AG08395 (cell line): ENCODE data around the gene MCCC1.
"Not testable (repeated sequence)": the region's sequence is repeated elsewhere in the genome, so short reads cannot be mapped to it uniquely, and the experiment has no call there.

Source experiments
- DNase-seq: peaks from one replicate; pipeline ENCODE4 v3.0.0; 2012; ENCODE audit warnings: mixed read lengths, low spot score

The MCCC1 gene

DNA sequence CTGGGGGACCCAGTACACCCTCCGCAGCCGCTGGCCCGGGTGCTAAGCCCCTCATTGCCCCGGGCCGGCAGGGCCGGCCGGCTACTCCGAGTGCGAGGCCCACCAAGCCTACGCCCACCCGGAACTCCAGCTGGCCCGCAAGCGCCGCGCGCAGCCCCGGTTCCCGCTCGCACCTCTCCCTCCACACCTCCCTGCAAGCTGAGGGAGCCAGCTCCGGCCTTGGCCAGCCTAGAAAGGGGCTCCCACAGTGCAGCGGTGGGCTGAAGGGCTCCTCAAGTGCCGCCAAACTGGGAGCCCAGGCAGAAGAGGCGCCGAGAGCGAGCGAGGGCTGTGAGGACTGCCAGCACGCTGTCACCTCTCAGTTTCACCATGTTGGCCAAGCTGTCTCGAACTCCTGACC lies 4.7 kb upstream of the MCCC1 start:
- not testable (repeated sequence) for DNase-seq

GRCh38 chr3:183101040-183101439 lies 1.7 kb upstream of the MCCC1 start:
- not testable (repeated sequence) for DNase-seq

GRCh38 chr3:183100376-183100775 lies 1.1 kb upstream of the MCCC1 start:
- DNase-seq, result no peak

DNA sequence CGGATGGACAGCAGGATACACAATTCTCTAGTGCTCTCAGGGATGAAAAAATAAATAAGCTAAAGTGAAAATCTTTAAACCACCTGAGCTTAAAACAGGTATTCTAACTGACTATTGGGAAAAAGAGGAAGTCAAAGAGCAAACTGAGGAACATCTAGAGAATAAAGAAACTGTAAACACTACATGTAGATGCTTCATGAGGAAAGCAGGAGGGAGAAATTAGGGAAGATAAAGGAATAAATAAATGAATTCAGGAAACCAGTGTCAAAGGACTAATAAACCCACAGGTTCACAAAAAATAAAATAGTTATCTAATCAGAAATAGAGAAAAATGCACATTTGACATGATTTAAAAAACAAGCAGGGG lies 525 bp upstream of the MCCC1 start:
- DNase-seq, result no peak

DNA sequence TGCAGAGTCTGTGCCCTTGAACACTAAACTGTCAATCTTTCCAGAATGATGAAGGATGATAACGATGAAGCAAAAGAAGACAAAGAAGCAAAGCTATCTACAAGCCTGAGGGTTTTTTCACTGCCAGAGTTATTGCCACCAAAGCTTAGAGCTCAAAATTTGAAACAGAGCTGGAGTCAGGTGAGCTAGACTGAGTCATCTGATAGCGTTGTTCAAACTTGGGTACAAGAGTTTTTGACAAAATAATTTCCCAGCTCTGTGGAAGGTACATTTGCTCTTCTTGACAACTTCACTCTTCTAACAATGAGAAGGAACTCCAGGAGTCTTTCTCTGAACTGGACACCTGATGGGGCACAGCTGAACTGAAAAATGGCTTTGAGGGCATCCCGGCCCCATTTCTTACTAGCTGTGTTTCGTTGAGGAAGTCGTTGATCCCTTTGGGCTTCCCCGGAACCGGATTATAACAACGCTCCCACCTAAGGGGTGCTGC lies 715 bp downstream of the MCCC1 start:
- DNase-seq, result no peak

DNA sequence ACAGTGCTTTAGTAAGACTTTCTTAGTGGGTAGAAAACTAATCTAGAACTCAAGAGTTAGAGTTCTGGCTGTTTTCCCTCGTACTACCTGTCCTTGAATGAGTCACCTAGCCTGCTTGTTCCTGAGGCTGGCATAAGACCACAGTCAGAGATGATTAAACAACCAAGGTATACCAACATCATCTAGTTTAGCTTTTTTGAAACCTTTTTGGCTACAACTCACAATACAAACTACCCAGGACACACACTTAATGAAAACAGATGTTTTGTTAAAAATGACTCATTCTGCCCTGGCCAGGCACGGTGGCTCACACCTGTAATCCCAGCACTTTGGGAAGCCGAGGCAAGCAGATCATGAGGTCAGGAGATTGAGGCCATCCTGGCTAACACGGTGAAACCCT lies 4.6 kb downstream of the MCCC1 start:
- no peak for DNase-seq

- DNase-seq, result no peak
These were observed 7.0 kb downstream of the MCCC1 start for GRCh38 chr3:183092256-183092655.

DNA sequence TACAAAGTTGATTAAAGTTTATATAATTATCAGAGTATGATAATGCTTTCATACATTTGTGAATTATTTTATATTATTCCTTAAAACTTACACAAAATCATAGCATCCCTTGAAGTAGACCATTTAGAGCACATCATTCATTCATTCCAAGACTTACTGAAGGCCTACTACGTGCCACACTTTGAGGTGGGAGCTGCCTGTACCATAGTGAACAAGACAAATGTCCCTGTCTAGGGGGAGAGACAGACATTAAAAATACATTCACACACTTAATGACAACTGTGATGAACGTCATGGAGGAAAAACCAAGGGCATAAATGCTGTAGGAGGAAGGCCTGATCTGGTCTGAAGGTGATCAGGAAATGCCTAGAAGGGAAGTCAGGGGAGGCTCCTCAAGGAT lies 12.1 kb downstream of the MCCC1 start:
- DNase-seq, result no peak

- DNase-seq, result no peak
These were observed 13.5 kb downstream of the MCCC1 start for GRCh38 chr3:183085634-183086390.

GRCh38 chr3:183082355-183082915 lies 16.9 kb downstream of the MCCC1 start:
- no peak for DNase-seq

DNA sequence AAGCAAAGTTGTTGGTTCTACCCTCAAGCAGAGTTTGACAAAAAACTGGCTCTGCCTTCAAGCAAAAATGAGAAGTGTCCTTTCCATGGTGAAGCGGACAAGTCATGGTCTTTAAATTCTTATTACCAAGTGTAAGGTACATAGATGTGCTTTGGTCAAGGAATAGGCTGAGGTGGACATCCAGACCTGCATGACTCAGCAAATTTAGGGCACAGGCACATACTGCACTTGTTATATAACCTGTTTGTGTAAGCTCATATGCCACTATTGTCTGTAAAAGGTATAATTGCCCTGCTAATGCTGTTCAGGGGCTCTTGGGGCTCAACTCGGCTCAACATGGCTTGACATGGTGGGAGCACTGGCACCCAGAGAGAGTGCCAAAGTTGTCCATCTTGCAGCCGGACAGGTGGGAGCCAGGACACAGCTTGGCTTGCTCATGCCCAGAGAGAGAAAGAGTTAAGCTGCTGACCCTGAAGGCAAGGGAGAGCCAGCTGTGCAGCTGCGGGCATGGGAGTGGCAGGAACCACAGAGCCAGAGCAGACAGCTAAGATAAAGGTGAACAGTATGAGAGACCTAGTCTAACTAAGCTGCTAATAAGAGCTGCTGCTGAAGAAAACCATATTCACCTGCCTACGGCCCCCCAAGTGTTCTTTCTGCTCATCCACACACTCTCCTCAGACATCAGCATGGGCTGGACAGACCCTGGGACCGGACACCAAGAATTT lies 17.7 kb downstream of the MCCC1 start:
- no peak for DNase-seq

GRCh38 chr3:183080628-183081027 lies 18.7 kb downstream of the MCCC1 start:
- no peak for DNase-seq

GRCh38 chr3:183074881-183075280 lies 24.4 kb downstream of the MCCC1 start:
- no peak for DNase-seq

GRCh38 chr3:183074261-183074660 lies 25.0 kb downstream of the MCCC1 start:
- no peak for DNase-seq

GRCh38 chr3:183073839-183074238 lies 25.5 kb downstream of the MCCC1 start:
- DNase-seq, result no peak

DNA sequence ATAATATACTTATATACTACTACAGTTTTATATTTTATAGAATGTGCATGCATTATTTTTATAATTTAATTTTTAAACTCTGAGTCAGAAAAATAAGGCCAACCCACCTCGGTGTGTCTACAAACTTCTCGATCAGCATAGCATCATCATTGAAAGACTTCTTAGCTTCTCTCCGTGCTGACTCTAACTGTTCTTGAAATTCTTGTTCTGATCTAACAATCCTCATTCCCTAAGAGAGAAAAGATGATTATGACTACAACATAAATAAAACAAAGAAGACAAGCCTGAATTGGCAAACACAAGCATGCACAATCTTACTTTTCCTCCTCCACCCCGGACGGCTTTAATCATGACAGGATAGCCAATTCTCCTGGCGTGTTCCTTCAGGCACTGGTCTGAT lies 28.4 kb downstream of the MCCC1 start:
- no peak for DNase-seq

- no peak for DNase-seq
These were observed 30.2 kb downstream of the MCCC1 start for GRCh38 chr3:183069086-183069485.

GRCh38 chr3:183066891-183067290 lies 32.4 kb downstream of the MCCC1 start:
- not testable (repeated sequence) for DNase-seq

- no peak for DNase-seq
These were observed 34.8 kb downstream of the MCCC1 start for GRCh38 chr3:183064475-183064874.

GRCh38 chr3:183061391-183062172 lies 37.7 kb downstream of the MCCC1 start:
- no peak for DNase-seq

DNA sequence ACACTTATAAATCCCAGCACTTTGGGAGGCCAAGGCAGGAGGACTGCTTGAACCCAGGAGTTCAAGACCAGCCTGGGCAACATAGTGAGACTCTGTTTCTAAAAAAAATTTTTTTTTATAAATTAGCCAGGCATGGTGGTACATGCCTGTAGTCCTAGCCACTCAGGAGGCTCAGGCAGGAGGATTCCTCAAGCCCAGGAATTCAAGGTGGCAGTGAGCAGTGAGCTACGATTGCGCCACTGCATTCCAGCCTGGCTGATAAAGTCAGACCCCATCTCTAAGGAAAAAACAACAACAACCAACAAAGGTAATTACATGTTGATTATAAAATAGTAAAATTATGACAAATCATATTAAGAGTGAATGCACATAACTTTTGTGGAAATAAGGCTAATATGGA lies 40.9 kb downstream of the MCCC1 start:
- no peak for DNase-seq

DNA sequence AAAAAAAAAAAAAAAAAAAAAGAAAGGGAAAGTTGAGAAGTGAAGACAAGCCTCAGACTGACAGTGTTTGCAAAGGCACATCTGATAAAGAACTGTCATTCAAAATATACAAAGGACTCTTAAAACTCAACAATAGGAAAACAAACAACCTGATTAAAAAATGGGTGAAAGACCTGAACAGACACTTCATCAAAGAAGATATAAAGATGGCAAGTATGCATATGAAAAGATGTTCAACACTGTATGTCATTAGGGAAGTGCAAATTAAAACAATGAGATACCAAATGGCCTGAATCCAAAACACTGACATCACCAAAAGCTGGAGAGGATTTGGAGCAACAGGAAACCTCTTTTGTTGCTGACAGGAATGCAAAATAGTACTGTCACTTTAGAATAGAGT lies 48.6 kb downstream of the MCCC1 start:
- no peak for DNase-seq
